Activated T-helper 17 cell treated with anti-CD3 and anti-CD28 coated beads, Interleukin-2, amount 50 U/mL, for 72 hours (primary cell): ENCODE data around the gene VAPA. TPM values are rescaled to one million over a fixed set of nuclear protein-coding genes. Genes with fewer than 3 reads are reported as not detected.

ENCODE experiments used
- ATAC-seq: fragments of 150-1000 bp; cut with Tn5 transposase; replicated peaks from 2 replicates; pipeline ENCODE4 v1.10.0; 2021; ENCODE audit warnings: mild to moderate bottlenecking, moderate library complexity
- H3K27ac Mint-ChIP-seq: one replicate; pipeline ENCODE4 v1.8.0; 2022; ENCODE audit warnings: mixed read lengths
- H3K27me3 Mint-ChIP-seq: one replicate; pipeline ENCODE4 v1.8.0; 2022; ENCODE audit warnings: mixed read lengths
- H3K36me3 Mint-ChIP-seq: one replicate; pipeline ENCODE4 v1.8.0; 2022; ENCODE audit warnings: low read depth, mild to moderate bottlenecking, mixed read lengths
- H3K4me1 Mint-ChIP-seq: one replicate; pipeline ENCODE4 v1.8.0; 2022; ENCODE audit warnings: mixed read lengths
- H3K4me3 Mint-ChIP-seq: one replicate; pipeline ENCODE4 v1.8.0; 2022; ENCODE audit warnings: mild to moderate bottlenecking, mixed read lengths
- H3K9me3 Mint-ChIP-seq: one replicate; pipeline ENCODE4 v1.8.0; 2022; ENCODE audit warnings: mixed read lengths
- total RNA-seq, 2 donors: library from RNA; stranded (reverse); gene quantifications; one replicate each; pipeline ENCODE4 v1.2.3, GENCODE V29; 2022

Gene VAPA
- total RNA-seq, 2 donors from 2014 or later: 135 to 185 TPM

DNA sequence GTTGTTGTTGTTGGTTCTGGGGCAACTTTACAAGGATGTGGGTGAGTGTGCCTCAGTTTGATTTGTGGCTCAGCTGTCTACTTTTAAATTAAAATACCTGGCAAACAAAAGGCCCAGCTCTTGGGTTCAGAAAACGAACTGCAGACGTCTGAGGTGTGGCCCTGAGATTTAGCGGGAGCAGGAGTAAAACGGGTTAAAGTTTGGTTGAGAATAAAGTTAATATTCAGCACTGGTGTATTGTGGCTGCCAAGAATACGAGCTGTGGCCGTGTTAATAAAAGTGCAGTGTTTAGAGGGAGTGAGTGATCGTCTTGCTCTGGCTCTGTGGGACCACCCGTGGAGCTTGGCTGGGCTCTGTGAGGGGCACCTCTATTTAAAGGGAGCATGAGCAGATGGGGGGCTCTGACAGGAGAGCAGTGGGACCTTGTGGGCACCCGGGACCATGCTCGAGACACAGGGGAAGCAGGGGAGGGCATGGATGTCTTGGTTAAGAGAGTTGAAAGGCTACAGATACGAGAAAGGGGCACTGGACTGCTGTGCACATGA is 80.3 kb downstream of the VAPA start:
- ATAC-seq: no peak
- Mint-ChIP-seq H3K36me3 (no peaks in the 10 kb centered on the region), H3K27me3 (peaks cover 23% of the 10 kb centered on the region), H3K27ac (no peak overlapping the region), H3K9me3 (peaks cover 13% of the 10 kb centered on the region), H3K4me1 (no peaks in the 10 kb centered on the region), H3K4me3 (no peak overlapping the region)

DNA sequence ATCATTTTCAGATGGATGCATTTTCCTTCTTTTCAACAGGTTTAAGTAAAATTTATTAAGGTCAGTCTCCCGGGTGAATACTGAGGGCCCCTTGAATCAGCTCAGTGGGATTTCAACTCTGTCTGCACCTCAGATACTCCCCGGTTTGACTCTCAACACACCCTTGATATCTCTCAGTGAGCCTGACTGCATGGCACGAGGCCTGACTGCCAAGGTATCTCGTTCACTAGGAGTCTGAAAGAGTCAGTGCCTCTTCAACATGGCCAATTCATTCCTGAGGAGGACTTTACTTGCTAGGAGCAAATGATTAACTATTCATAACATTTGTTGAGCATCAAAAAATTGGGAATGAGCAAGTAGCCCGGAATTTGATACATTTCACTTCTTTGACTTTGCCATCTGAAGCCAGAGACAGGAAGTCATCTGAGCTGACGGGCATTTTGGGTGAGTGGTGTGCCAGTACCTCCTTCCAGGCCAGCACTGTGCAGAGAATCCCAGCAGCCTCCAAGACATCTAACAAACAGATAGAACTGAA is 81.0 kb downstream of the VAPA start:
- Mint-ChIP-seq H3K4me3 (no peak overlapping the region), H3K9me3 (peaks cover 13% of the 10 kb centered on the region), H3K4me1 (no peaks in the 10 kb centered on the region), H3K36me3 (no peaks in the 10 kb centered on the region), H3K27me3 (peaks cover 25% of the 10 kb centered on the region), H3K27ac (no peak overlapping the region)
- ATAC-seq: no peak

DNA sequence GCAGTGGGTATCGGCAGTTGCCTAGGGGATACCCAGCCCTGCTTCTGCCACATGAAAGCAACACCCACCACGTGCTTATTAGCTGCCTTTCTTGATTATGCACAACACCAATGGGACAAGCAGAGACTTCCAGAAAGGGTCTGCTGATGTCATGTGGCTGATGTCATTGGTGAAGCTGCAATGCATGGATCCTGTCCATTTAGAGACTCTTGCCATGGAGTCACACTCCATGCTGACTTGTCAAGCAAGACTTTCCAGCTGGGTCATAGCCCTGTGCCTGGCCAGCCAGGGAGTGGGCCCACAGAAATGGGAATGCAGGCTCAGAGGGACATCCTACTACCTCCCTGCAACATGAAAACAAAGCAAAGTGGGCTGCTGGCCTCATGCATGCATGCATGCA is 81.8 kb downstream of the VAPA start:
- H3K36me3 Mint-ChIP-seq: no peaks in the 10 kb centered on the region
- H3K9me3 Mint-ChIP-seq: peaks cover 17% of the 10 kb centered on the region
- no peak overlapping the region for H3K27ac Mint-ChIP-seq
- no peak overlapping the region for H3K4me3 Mint-ChIP-seq
- H3K27me3 Mint-ChIP-seq: peaks cover 25% of the 10 kb centered on the region
- H3K4me1 Mint-ChIP-seq: no peaks in the 10 kb centered on the region
- ATAC-seq: no peak

DNA sequence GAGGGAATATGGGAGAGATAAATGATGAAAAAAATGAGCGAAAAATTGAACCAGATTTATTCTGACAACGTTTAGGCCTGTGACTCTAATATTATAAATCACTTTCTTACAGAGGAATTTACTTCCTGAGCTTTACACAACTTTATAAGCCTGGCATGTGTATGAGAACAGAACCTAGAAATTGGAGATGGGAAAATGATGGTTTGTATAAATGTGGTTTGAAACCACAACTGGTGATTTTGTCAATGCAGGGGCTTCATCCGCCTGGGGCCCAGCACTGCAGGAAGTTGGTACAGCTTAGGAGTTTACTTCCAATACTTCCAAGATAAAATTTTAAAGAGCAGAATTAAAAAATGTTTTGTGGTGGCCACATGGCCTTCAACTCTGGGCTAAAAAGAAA is 82.3 kb downstream of the VAPA start:
- no peaks in the 10 kb centered on the region for H3K4me1 Mint-ChIP-seq
- peaks cover 19% of the 10 kb centered on the region for H3K9me3 Mint-ChIP-seq
- H3K36me3 Mint-ChIP-seq: no peaks in the 10 kb centered on the region
- H3K4me3 Mint-ChIP-seq: no peak overlapping the region
- H3K27ac Mint-ChIP-seq: no peak overlapping the region
- H3K27me3 Mint-ChIP-seq: peaks cover 24% of the 10 kb centered on the region
- no peak for ATAC-seq

DNA sequence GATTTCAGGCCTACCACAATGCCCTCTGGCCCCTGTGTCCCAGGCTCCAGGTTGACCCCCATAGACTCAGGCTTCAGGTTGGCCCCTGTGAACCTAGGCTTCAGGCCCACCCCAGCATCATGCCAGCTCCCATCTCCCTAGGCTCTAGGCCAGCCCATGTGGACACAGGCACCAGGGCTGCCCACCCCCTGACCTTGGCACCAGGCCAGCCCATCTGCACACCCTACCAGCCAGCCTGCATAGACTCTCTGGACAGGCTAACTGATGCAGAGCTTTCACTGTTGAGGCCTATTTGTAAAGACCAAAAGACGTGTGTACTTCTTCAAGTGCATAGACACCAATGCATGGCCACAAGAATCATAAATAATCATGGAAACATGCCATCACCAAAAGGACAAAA is 83.9 kb downstream of the VAPA start:
- H3K4me1 Mint-ChIP-seq: no peaks in the 10 kb centered on the region
- ATAC-seq: no peak
- no peak overlapping the region for H3K27ac Mint-ChIP-seq
- H3K9me3 Mint-ChIP-seq: peaks cover 19% of the 10 kb centered on the region
- H3K4me3 Mint-ChIP-seq: no peak overlapping the region
- H3K36me3 Mint-ChIP-seq: no peaks in the 10 kb centered on the region
- H3K27me3 Mint-ChIP-seq: peaks cover 14% of the 10 kb centered on the region

DNA sequence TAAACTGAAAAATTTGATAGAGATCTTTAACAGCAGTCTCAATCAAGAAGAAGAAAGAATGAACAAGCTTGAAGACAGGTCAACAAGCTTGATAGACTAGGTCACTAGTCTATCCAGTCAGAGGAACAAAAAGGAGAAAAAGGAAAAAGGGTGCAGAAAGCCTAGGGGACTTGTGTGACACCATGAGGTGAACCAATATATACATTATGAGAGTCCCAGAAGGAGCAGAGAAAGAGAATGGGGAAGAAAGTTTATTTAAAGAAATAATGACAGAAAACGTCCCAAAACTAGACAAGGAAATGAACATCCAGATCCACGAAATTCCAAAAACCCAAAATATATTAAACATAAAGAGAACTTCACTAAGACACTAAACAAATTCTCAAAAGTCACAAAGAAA is 84.5 kb downstream of the VAPA start:
- Mint-ChIP-seq H3K27me3 (peaks cover 14% of the 10 kb centered on the region), H3K4me3 (no peak overlapping the region), H3K4me1 (no peaks in the 10 kb centered on the region), H3K36me3 (no peaks in the 10 kb centered on the region), H3K27ac (no peak overlapping the region), H3K9me3 (peaks cover 19% of the 10 kb centered on the region)
- no peak for ATAC-seq

DNA sequence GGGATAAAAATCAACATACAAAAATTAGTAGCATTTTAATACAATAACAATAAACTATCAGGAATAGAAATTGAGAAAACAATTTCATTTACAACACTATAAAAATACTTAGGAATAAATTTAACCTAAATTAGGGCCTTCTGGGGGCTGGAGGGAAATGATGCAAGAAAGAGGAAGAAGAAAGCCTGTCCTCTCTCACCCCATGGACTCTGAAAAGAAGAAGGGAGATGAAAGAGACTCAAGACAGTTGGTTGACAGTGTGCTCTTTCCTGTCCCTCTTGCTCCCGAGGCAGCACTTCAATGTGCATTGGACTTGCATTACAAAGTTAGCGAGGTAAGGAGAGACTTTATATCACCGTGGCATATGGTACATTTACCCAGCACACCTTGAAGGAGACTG is 88.5 kb downstream of the VAPA start:
- Mint-ChIP-seq H3K27me3 (peaks cover 14% of the 10 kb centered on the region), H3K4me1 (no peaks in the 10 kb centered on the region), H3K9me3 (peaks cover 14% of the 10 kb centered on the region), H3K36me3 (no peaks in the 10 kb centered on the region), H3K4me3 (no peak overlapping the region), H3K27ac (no peak overlapping the region)
- ATAC-seq: no peak

DNA sequence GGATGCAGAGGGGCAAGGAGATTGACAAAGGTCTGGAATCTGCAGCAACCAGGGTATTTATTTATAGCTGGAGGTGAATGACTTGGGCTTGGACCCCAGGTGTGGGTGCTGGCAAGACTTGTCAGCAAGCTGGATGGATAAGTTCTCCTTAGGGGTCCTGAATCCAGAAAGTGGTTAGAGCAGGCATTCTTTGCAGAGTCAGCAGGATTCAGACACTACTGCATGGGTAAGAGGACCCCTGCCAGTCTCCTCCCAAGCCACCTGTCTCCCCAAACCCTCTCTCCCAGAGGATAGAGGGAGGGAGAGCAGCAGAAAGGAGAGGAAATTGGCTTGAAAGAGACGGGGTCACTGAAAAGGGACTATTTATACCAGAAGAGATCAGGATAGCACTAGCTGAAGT is 89.5 kb downstream of the VAPA start:
- no peak overlapping the region for H3K4me3 Mint-ChIP-seq

DNA sequence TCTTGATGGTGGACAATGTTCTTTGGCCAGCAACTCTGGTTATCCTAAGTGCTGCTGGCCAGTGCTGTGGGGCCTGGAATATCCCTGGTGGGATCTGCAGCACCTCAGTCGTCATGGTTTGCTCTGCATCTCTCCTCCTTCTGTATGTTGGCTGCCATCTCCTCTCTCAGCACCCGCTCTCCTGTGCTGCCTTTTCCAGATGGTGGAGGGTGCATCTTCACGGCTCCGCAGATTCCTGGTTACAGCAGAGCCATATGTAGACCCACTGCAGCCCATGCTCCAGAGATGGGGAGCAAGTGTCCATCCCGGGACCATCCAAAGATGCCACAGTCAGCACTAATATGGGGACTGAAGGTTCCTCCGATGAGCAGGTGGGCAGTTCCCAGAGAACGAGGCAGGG is 90.0 kb downstream of the VAPA start:
- ATAC-seq: no peak
- Mint-ChIP-seq H3K27ac (no peak overlapping the region), H3K4me1 (no peaks in the 10 kb centered on the region), H3K4me3 (no peak overlapping the region), H3K36me3 (no peaks in the 10 kb centered on the region), H3K27me3 (peaks cover 13% of the 10 kb centered on the region), H3K9me3 (peaks cover 5% of the 10 kb centered on the region)

More for the DNA sequence above, 89.5 kb downstream of the VAPA start:
- peaks cover 7% of the 10 kb centered on the region for H3K9me3 Mint-ChIP-seq
- no peaks in the 10 kb centered on the region for H3K4me1 Mint-ChIP-seq
- H3K27ac Mint-ChIP-seq: no peak overlapping the region
- no peak for ATAC-seq
- H3K27me3 Mint-ChIP-seq: peaks cover 14% of the 10 kb centered on the region
- no peaks in the 10 kb centered on the region for H3K36me3 Mint-ChIP-seq

DNA sequence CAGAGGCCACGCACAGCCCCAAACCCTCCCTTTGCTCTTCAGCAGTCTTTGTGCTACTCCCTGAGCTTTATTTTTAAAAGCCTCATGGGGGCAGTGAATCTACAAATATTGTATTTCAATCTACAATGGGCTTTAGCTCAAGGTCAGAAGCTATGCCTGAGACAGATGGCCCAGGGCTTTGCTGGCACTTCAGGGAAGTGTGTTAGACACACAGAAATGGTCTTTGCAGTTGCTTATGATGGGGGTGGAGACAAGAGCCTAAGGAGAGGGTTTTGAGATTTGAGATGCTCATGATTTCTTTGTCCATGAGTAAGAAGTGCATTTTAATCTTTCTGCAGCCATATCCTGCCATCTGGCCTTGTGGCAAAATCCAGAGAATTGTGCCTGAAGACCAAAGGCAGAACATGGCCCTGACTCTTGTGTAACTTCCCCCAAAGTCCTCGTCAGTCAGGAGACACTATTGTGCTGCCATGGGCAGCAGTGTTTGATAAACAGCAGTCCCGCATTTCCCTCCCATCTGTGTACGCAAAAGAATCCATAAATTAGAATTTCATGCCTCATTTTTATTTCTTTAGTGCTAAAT is 92.6 kb downstream of the VAPA start:
- no peak overlapping the region for H3K4me3 Mint-ChIP-seq
- no peaks in the 10 kb centered on the region for H3K36me3 Mint-ChIP-seq
- H3K27ac Mint-ChIP-seq: no peak overlapping the region
- H3K27me3 Mint-ChIP-seq: peaks cover 7% of the 10 kb centered on the region
- ATAC-seq: no peak
- no peaks in the 10 kb centered on the region for H3K4me1 Mint-ChIP-seq
- no peaks in the 10 kb centered on the region for H3K9me3 Mint-ChIP-seq

DNA sequence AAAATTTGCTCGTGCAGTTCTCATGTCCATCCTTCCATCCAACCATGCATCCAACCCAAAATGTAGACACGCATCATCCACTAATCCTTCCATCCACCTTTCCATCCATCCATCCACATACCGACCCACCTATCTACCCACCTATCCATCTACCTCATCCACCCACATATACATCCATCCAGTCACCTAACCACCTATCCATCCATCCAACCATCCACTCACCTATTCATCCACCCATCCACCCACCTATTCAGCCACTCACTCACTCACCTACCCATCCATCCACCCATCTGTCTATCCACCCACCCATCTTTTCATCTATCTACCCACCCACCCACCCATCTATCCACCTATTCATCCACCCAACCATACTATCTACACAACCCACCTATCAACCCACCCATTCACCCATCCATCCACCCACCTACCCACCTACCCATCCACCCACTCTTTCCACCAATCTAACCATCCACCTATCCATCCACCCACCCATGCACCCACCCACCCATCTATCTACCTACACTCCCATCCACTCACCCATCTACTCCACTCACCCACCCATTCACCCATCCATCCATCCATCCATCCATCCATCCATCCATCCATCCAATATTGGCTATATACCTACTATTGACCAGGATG is 94.3 kb downstream of the VAPA start:
- no peak overlapping the region for H3K4me3 Mint-ChIP-seq
- no peak for ATAC-seq
- no peaks in the 10 kb centered on the region for H3K4me1 Mint-ChIP-seq
- no peak overlapping the region for H3K27ac Mint-ChIP-seq
- H3K27me3 Mint-ChIP-seq: peaks cover 7% of the 10 kb centered on the region
- no peaks in the 10 kb centered on the region for H3K36me3 Mint-ChIP-seq
- no peaks in the 10 kb centered on the region for H3K9me3 Mint-ChIP-seq

Other genes with a start within 250 kb of the VAPA start
- gene RAB31, start 205.7 kb upstream of the VAPA start, total RNA-seq: under 1 TPM; 0.08 to 0.69 TPM
- gene TXNDC2, start 28.0 kb upstream of the VAPA start, total RNA-seq: not detected